A673 (cell line): ENCODE data around the gene PGAP3.

Experiments
- CTCF ChIP-seq: fragments of 300-800, 200-600 bp; sonication (generic); conservative IDR thresholded peaks from 2 replicates; pipeline ENCODE4 v1.5.1; 2017; ENCODE audit warnings: low read depth, mild to moderate bottlenecking, antibody characterized with exemption, low read length, moderate library complexity, mixed read lengths
- EZH2 ChIP-seq: fragments of 200-600 bp; sonication (generic); IDR thresholded peaks from 2 replicates; pipeline ENCODE4 v1.6.1; 2017; ENCODE audit warnings: borderline replicate concordance, low read depth, mild to moderate bottlenecking, mixed read lengths, antibody characterized with exemption, low read length; ENCODE audit not compliant: poor library complexity, severe bottlenecking

DNA sequence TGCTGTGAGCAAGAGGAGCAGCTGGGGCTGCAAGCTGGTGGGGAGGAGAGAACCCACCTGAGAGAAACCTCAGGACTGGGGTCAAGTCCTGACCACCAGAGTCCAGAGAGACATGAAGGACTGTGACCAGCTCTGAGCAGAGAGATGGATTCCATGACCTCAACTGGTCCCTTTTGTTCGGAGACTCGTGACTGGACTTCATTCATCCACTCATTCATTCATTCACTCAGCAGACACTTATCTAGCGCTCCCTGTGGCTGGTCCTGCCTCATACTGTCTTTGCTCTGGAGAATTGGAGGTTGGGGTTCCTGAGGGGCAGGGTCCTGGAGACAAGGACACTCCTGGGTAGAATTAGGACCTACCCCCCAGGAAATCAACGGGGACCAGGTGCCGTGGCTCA lies 16.1 kb upstream of the PGAP3 start:
- no peak for TF ChIP-seq CTCF
- TF ChIP-seq EZH2: no peak
